Neural cell (in vitro differentiated cells): ENCODE measurements around the gene DRAM2. TPM values are rescaled to one million over a fixed set of nuclear protein-coding genes. Genes with fewer than 3 reads are reported as not detected.

ENCODE experiments used
- H2AFZ ChIP-seq: fragments of 200-600, 300-800 bp; sonication (generic), shearing (Covaris generic); 2 replicates; pipeline ENCODE4 v1.6.0; 2014; ENCODE audit warnings: low read depth, mild to moderate bottlenecking, antibody characterized with exemption, low read length, moderate library complexity
- H3F3A ChIP-seq: fragments of 200-600 bp; shearing (Covaris generic); 2 replicates; pipeline ENCODE4 v1.6.1; 2016; ENCODE audit warnings: mild to moderate bottlenecking, moderate library complexity, mixed read lengths, antibody characterized with exemption, low read length; ENCODE audit not compliant: insufficient read depth, poor library complexity, severe bottlenecking
- H3K27ac ChIP-seq: fragments of 200-600, 300-800 bp; sonication (generic), shearing (Covaris generic); 2 replicates; pipeline ENCODE4 v1.5.1; 2014; ENCODE audit warnings: mild to moderate bottlenecking, low read length, moderate library complexity
- H3K27me3 ChIP-seq: fragments of 300-800, 200-600 bp; sonication (generic), shearing (Covaris generic); 2 replicates; pipeline ENCODE4 v1.6.0; 2014; ENCODE audit warnings: mild to moderate bottlenecking, low read depth, low read length, moderate library complexity; ENCODE audit not compliant: insufficient read depth
- H3K36me3 ChIP-seq: fragments of 300-800, 200-600 bp; sonication (generic), shearing (Covaris generic); 2 replicates; pipeline ENCODE4 v1.5.1; 2014; ENCODE audit warnings: mild to moderate bottlenecking, antibody characterized with exemption, low read length, moderate library complexity; ENCODE audit not compliant: insufficient read depth
- H3K4me2 ChIP-seq: fragments of 300-800, 200-600 bp; sonication (generic), shearing (Covaris generic); 2 replicates; pipeline ENCODE4 v1.6.0; 2014; ENCODE audit warnings: mild to moderate bottlenecking, low read length
- H3K4me3 ChIP-seq: fragments of 300-800, 200-600 bp; sonication (generic), shearing (Covaris generic); 2 replicates; pipeline ENCODE4 v1.5.1; 2014; ENCODE audit warnings: mild to moderate bottlenecking, low read length, moderate library complexity
- H3K79me2 ChIP-seq: fragments of 200-600 bp; shearing (Covaris generic); replicated peaks from 2 replicates; pipeline ENCODE4 v1.6.0; 2014; ENCODE audit warnings: mild to moderate bottlenecking, low read length, moderate library complexity; ENCODE audit not compliant: insufficient read depth
- H3K9ac ChIP-seq: fragments of 300-800, 200-600 bp; sonication (generic), shearing (Covaris generic); 2 replicates; pipeline ENCODE4 v1.6.1; 2016; ENCODE audit warnings: mild to moderate bottlenecking, low read length, mixed read lengths
- H3K9me2 ChIP-seq: fragments of 200-600 bp; shearing (Covaris generic); 2 replicates; pipeline ENCODE4 v1.6.1; 2016; ENCODE audit warnings: mild to moderate bottlenecking, low read length, mixed read lengths; ENCODE audit not compliant: insufficient read depth
- H3K9me3 ChIP-seq: fragments of 200-600, 300-800 bp; sonication (generic), shearing (Covaris generic); 2 replicates; pipeline ENCODE4 v1.6.1; 2016; ENCODE audit warnings: mild to moderate bottlenecking, mixed run types, low read length, moderate library complexity, mixed read lengths
- H4K20me1 ChIP-seq: fragments of 200-600 bp; shearing (Covaris generic); 2 replicates; pipeline ENCODE4 v1.6.1; 2016; ENCODE audit warnings: mild to moderate bottlenecking, mixed run types; ENCODE audit not compliant: insufficient read depth
- EP300 ChIP-seq: fragments of 450-650 bp; conservative IDR thresholded peaks from 2 replicates; pipeline ENCODE4 v1.6.1; 2014; ENCODE audit warnings: antibody characterized with exemption, mild to moderate bottlenecking, moderate library complexity; ENCODE audit not compliant: poor library complexity, severe bottlenecking
- EZH2 ChIP-seq: fragments of 200-600, 300-800 bp; shearing (Covaris generic), sonication (generic); IDR thresholded peaks from 2 replicates; pipeline ENCODE4 v1.6.1; 2014; ENCODE audit warnings: antibody characterized with exemption, low read length, borderline replicate concordance, mild to moderate bottlenecking; ENCODE audit not compliant: insufficient read depth, poor library complexity, severe bottlenecking
- MXI1 ChIP-seq: fragments of 450-650 bp; conservative IDR thresholded peaks from 2 replicates; pipeline ENCODE4 v1.6.1; 2014; ENCODE audit warnings: antibody characterized with exemption, mild to moderate bottlenecking; ENCODE audit not compliant: poor library complexity, severe bottlenecking
- POLR2AphosphoS5 ChIP-seq: IDR thresholded peaks from 2 replicates; pipeline ENCODE4 v1.6.1; 2012
- RAD21 ChIP-seq: fragments of 450-650 bp; conservative IDR thresholded peaks from 2 replicates; pipeline ENCODE4 v1.6.1; 2014; ENCODE audit warnings: antibody characterized with exemption, mild to moderate bottlenecking, moderate library complexity
- SMC3 ChIP-seq: fragments of 450-650 bp; conservative IDR thresholded peaks from 2 replicates; pipeline ENCODE4 v1.6.1; 2014; ENCODE audit warnings: antibody characterized with exemption, mild to moderate bottlenecking, moderate library complexity; ENCODE audit not compliant: poor library complexity
- TAF1 ChIP-seq: IDR thresholded peaks from 2 replicates; pipeline ENCODE4 v1.6.1; 2012; ENCODE audit warnings: low read depth
- polyA plus RNA-seq: library from polyadenylated mRNA; depleted of rRNA; stranded (reverse); fragments of >200 nt; gene quantifications from 2 replicates; pipeline ENCODE4 v1.2.3, GENCODE V29; 2014
- TF ChIP-seq, protein P1 (sequence below): fragments of 450-650 bp; IDR thresholded peaks from 2 replicates; pipeline ENCODE4 v1.5.1; 2014; ENCODE audit warnings: antibody characterized with exemption, mild to moderate bottlenecking, moderate library complexity; ENCODE audit not compliant: poor library complexity, severe bottlenecking
- TF ChIP-seq, protein P2 (sequence below): IDR thresholded peaks from 2 replicates; pipeline ENCODE4 v1.6.1; 2012; ENCODE audit warnings: borderline replicate concordance

The DRAM2 gene
- polyA plus RNA-seq, 1 donor from 2014 or later: 71.0 TPM

DNA sequence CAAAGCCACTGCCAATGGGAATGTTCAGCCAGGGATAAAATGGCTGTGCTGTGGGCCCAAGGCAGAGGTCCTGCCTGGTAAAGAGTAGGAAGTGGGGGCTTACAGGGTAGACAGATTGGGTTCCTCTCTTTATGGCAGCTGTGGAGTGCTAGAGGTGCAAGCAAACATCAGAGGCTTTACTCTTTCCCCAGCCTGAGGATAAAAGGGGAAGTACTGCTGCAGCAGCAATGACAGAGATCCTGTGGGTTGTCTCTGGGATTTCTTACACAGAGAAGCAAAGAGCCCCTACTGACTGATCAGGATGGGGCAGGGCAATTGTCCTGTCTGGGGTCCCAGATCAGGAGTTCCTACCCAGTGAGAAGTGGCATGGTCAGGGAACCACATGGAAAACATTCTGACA lies 54.2 kb downstream of the DRAM2 start:
- Histone ChIP-seq H3K9me2 (no peaks in the 10 kb centered on the region), H3K27ac (no peak overlapping the region), H3F3A (no peaks in the 10 kb centered on the region), H3K9ac (no peak overlapping the region), H3K79me2 (no peaks in the 10 kb centered on the region), H4K20me1 (no peaks in the 10 kb centered on the region), H3K36me3 (no peaks in the 10 kb centered on the region), H3K4me3 (no peak overlapping the region), H2AFZ (no peak overlapping the region), H3K9me3 (no peaks in the 10 kb centered on the region), H3K4me2 (no peak overlapping the region), H3K27me3 (no peaks in the 10 kb centered on the region)
- no peak for TF ChIP-seq POLR2AphosphoS5
- TF ChIP-seq EP300: no peak
- no peak for TF ChIP-seq SMC3
- no peak for TF ChIP-seq EZH2
- TF ChIP-seq, protein P1, sequence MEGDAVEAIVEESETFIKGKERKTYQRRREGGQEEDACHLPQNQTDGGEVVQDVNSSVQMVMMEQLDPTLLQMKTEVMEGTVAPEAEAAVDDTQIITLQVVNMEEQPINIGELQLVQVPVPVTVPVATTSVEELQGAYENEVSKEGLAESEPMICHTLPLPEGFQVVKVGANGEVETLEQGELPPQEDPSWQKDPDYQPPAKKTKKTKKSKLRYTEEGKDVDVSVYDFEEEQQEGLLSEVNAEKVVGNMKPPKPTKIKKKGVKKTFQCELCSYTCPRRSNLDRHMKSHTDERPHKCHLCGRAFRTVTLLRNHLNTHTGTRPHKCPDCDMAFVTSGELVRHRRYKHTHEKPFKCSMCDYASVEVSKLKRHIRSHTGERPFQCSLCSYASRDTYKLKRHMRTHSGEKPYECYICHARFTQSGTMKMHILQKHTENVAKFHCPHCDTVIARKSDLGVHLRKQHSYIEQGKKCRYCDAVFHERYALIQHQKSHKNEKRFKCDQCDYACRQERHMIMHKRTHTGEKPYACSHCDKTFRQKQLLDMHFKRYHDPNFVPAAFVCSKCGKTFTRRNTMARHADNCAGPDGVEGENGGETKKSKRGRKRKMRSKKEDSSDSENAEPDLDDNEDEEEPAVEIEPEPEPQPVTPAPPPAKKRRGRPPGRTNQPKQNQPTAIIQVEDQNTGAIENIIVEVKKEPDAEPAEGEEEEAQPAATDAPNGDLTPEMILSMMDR: no peak
- TF ChIP-seq, protein P2, sequence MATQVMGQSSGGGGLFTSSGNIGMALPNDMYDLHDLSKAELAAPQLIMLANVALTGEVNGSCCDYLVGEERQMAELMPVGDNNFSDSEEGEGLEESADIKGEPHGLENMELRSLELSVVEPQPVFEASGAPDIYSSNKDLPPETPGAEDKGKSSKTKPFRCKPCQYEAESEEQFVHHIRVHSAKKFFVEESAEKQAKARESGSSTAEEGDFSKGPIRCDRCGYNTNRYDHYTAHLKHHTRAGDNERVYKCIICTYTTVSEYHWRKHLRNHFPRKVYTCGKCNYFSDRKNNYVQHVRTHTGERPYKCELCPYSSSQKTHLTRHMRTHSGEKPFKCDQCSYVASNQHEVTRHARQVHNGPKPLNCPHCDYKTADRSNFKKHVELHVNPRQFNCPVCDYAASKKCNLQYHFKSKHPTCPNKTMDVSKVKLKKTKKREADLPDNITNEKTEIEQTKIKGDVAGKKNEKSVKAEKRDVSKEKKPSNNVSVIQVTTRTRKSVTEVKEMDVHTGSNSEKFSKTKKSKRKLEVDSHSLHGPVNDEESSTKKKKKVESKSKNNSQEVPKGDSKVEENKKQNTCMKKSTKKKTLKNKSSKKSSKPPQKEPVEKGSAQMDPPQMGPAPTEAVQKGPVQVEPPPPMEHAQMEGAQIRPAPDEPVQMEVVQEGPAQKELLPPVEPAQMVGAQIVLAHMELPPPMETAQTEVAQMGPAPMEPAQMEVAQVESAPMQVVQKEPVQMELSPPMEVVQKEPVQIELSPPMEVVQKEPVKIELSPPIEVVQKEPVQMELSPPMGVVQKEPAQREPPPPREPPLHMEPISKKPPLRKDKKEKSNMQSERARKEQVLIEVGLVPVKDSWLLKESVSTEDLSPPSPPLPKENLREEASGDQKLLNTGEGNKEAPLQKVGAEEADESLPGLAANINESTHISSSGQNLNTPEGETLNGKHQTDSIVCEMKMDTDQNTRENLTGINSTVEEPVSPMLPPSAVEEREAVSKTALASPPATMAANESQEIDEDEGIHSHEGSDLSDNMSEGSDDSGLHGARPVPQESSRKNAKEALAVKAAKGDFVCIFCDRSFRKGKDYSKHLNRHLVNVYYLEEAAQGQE: no peak
- TF ChIP-seq RAD21: no peak
- no peak for TF ChIP-seq MXI1
- TF ChIP-seq TAF1: no peak

- Histone ChIP-seq H4K20me1 (no peaks in the 10 kb centered on the region), H3K79me2 (no peaks in the 10 kb centered on the region)
Observed at GRCh38 chr1:111084999-111085398, 54.9 kb downstream of the DRAM2 start.

More at GRCh38 chr1:111084999-111085398, 54.9 kb downstream of the DRAM2 start:
- no peak for TF ChIP-seq EZH2
- TF ChIP-seq RAD21: no peak
- TF ChIP-seq MXI1: no peak
- no peak for TF ChIP-seq POLR2AphosphoS5
- no peak for TF ChIP-seq SMC3
- no peak for TF ChIP-seq EP300
- TF ChIP-seq, protein P1: no peak
- TF ChIP-seq TAF1: no peak
- TF ChIP-seq, protein P2: no peak
- H3K9me3 ChIP-seq: no peaks in the 10 kb centered on the region
- H3K27me3 ChIP-seq: no peaks in the 10 kb centered on the region
- no peak overlapping the region for H2AFZ ChIP-seq
- no peak overlapping the region for H3K4me3 ChIP-seq
- no peak overlapping the region for H3K4me2 ChIP-seq
- no peaks in the 10 kb centered on the region for H3F3A ChIP-seq
- H3K27ac ChIP-seq: no peak overlapping the region
- H3K36me3 ChIP-seq: no peaks in the 10 kb centered on the region
- no peaks in the 10 kb centered on the region for H3K9me2 ChIP-seq
- no peak overlapping the region for H3K9ac ChIP-seq
